HK-2 (cell line): ENCODE data around the gene MAPKAPK3.
"Not testable (repeated sequence)": the region's sequence is repeated elsewhere in the genome, so short reads cannot be mapped to it uniquely, and the experiment has no call there.

Source experiments
- DNase-seq: peaks from one replicate; pipeline ENCODE4 v3.0.0-alpha.2; 2018; ENCODE audit not compliant: unreplicated experiment

MAPKAPK3 gene

GRCh38 chr3:50655009-50655830 lies 38.3 kb downstream of the MAPKAPK3 start:
- DNase-seq, result no peak

- DNase-seq, result no peak
These were observed 39.7 kb downstream of the MAPKAPK3 start for GRCh38 chr3:50656417-50657195.

DNA sequence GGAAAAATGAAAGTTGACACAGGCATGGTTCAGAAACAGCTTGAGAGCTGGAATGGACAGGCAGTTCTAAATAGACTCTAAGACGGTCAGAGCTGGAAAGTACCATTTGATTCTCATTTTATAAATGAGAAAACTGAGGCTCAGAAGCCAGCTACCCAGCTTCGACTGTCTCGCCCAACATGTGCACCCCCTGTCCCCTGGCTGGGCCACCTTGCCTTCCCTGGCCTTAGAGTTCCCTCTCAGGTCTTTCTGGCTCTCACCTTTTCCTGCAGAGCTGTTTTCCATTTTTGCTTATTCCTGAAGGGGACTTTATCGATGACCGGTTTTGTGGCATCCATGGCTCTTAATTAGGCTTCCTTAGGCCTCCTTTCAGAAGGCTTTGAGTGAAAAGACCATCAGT lies 40.5 kb downstream of the MAPKAPK3 start:
- no peak for DNase-seq

DNA sequence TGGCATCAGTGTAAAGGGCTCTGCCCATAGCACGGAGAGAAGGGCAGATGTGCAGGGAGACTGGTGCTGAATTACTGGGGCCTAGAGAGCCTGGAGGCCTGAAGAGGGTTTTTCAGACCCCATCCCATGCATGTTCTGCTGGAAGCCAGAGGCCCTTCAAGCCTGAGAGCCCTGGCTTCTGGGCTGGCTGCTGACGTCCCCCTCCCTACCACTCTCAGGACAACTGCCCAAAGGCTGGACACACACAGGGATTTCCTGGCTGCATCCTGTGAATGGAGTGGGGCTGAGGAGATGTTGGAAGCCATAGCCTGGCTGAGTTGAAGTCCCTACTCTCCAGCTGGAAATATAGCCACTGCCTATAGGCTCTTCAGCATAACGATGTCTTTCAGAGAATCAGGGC lies 40.9 kb downstream of the MAPKAPK3 start:
- no peak for DNase-seq

- DNase-seq, result no peak
These were observed 41.5 kb downstream of the MAPKAPK3 start for GRCh38 chr3:50658416-50658815.

- DNase-seq, result no peak
These were observed 41.9 kb downstream of the MAPKAPK3 start for GRCh38 chr3:50658831-50659230.

DNA sequence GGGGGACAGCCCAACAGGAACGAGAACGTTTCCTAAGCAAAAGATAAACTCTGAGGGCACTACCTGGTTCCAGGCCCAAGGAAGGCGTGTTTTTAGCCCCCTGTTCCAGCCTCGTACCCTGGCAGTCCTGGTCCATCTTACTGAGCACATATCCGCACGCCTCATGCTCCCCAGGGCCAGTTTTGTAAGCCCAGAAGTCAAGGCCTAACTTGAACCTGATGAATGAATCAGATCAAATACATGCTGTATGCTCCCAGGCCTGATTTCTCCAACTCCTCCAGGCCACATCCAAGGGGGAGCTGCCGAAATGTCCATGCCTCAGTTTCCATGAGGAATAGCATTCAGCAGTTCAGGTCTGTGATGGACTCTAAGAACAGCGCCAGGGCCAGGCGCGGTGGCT lies 43.4 kb downstream of the MAPKAPK3 start:
- DNase-seq, result no peak

DNA sequence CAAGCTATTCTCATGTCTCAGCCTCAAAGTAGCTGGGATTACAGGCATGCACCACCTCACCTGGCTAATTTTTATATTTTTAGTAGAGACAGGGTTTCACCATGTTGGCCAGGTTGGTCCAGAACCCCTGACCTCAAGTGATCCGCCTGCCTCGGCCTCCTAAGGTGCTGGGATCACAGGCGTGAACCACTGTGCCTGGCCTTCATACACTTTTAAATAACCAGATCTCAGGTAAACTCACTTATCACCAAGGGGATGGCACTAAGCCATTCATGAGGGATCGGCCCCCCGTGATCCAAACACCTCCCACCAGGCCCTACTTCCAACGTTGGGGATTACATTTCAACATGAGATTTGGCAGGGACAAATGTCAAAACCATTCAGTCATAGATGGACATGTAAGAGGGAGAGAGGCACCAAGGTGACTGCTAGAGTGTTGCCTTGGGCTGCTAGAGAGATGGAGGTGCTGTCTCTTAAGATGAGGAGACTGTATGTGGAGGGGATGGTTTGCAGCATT lies 44.4 kb downstream of the MAPKAPK3 start:
- no peak for DNase-seq

- DNase-seq, result no peak
These were observed 45.5 kb downstream of the MAPKAPK3 start for GRCh38 chr3:50662408-50662807.

GRCh38 chr3:50665081-50665840 lies 48.3 kb downstream of the MAPKAPK3 start:
- no peak for DNase-seq

DNA sequence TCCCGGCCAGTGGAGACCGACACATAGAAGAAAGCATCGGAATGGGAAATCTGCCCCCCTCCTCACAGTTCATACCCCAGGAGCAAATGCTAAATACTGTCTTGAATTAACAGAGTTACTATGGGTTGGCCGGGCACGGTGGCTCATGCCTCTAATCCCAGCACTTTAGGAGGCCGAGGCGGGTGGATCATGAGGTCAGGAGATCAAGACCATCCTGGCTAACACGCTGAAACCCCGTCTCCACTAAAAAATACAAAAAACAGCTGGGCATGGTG lies 48.8 kb downstream of the MAPKAPK3 start:
- not testable (repeated sequence) for DNase-seq

- no peak for DNase-seq
These were observed 49.9 kb downstream of the MAPKAPK3 start for GRCh38 chr3:50666837-50667236.

DNA sequence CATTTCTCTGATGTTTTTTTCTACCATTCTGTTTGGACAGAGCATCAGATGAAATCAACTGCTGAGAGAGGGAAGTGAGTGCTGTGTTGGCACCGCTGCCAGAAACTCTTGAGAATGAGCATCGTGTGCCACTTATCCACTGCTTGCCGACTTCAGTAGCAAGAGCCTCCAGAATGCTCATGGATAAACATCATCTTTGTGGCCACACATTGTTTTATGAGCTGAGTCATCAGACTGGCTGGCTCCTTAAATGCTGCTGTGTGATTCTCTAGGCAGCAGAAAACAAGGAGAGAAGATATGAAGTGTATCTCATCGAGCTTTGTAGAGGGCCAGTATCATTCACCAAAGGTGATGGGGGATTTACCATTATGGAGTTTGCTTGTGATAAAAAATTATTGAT lies 54.4 kb downstream of the MAPKAPK3 start:
- peak; percentile 20 for DNase-seq

- no peak for DNase-seq
These were observed 55.7 kb downstream of the MAPKAPK3 start for GRCh38 chr3:50672656-50673055.

- DNase-seq, result no peak
These were observed 57.0 kb downstream of the MAPKAPK3 start for GRCh38 chr3:50673931-50674330.

DNA sequence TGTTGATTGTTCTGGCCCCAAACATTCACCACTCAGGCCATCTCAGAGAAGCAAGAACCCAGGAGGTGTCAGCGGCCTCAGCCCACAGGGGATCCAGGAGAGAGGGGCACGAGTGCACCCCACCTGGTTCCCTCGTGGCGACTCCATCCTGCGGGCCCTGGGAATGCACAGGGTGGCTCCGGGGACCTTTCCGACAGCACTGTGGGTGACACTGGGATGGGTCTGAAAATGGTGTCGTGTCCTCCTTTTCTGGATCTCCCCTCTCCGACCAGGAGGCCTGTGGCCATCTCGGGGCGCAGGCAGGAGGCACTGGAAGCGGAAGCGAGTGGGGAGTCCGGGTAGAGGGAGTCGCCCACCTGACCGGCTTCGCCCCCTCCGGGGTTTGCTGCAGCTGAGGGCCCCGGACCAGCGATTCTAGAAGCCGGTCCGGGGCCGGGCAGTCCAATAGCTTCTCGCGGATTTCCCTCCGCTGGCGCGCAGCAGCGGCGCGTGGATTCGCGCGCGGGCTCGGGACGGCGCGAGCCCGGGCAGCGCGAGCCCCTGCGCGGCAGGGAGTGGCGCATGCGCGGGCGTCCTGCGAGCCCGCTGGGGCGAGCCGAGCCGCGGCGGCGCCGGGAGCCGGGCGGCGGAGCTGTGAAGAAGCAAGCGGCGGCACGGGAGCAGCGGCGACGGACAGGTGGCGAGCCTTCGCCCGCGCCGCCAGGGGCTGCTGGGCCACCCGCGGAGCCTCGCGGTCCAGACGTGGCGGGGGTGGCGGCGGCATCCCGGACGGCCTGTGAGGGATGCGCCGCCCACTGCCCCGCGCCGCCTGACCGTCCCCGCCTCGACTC lies 57.6 kb downstream of the MAPKAPK3 start, which contains the start of gene DOCK3:
TSS of gene DOCK3 (plus strand) at position 579 of the 830 bp plus-strand sequence. CDS start 337 bp downstream, outside the sequence.
- DNase-seq, result peak; percentile 28

DNA sequence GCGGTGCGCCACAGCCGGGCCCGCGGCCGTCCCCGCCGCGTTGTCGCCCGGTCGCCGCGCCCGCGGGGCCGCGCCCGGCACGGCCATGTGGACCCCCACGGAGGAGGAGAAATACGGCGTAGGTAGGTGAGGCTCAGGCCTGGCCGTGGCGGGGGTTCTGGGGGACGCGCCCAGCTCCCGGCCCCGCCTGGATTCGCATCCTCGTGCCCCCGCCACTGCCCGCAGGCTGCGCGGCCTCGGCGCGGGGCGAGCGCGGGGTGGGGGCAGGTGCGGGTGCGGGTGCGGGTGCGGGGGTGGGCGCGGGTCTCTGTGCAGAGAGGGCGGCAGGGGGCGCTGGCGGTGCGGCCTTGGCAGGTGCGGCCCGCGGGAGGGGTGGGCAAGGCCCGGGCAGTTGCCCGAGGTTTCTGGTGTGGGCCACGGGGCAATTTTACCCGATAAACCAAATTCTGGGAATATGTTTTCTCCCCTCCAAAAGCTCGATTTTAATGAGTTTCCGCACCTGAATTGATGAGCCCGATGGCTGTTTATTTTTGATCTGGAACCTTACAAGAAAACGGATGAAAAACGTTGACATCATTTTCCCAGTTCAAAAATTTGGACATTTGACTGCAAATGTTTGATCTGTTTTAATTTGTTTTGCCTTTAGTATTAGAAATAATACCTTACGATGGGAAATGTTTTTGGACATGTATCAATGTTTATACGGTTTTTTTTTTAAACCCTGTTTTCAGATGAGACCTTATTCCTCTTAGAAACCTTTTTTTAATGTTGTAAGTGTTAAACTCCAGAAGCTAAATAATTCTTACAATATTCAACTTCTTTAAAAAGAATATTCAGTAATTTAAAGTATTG lies 58.5 kb downstream of the MAPKAPK3 start:
- DNase-seq, result no peak

DNA sequence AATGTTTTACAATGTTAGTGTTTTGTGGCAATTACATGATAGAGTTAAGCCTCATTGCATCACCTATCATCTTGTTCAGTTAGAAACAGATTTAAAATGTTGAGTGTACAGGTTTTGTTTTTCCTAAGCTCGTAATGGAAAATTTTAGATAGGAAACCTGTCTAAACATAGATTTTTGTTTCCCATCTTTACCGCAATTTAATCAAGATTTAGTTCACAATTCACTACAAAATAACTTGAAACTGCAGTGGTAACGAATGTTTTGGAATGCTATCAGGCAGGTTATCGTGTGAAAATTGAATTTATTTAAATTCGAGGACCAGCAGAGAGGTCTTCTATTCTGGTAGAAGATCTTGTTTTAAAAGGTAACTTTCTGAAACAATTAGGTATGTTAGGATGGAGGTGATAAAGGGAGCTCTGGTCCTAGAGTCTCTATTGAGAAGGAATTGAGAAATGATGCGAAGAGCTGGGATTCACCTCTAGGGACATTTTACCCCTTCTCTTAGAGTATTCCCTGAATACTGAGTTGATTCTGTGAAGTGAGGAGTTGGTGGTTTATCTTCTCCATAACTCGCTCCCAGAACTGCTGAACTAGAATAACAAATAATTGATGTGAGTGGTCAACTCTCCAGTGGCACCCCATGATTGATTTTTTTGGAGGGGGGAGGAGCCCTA lies 59.2 kb downstream of the MAPKAPK3 start:
- no peak for DNase-seq

- DNase-seq, result no peak
These were observed 70.3 kb downstream of the MAPKAPK3 start for GRCh38 chr3:50687127-50687751.
